H1 (cell line): ENCODE measurements around the gene CRTC1. TPM values are rescaled to one million over a fixed set of nuclear protein-coding genes. Genes with fewer than 3 reads are reported as not detected.

Experiments used
- CTCF ChIA-PET: fragments of 300-600 bp; sonication (Branson Sonifier 250); formaldehyde crosslinking; loops from one replicate; lab custom pipeline; 2021; ENCODE audit not compliant: partially characterized antibody; lab: Charles Lee
- POLR2A ChIA-PET: fragments of 300-600 bp; sonication (Branson Sonifier 250); formaldehyde crosslinking; loops from one replicate; lab custom pipeline; 2021; ENCODE audit warnings: inconsistent platforms; ENCODE audit not compliant: partially characterized antibody; lab: Charles Lee
- DNase-seq, 2 experiments: peaks; one replicate each; pipeline versions ENCODE4 v3.0.0 to v3.0.0-alpha.2; 2010 to 2022; ENCODE audit warnings: low spot score in 2 of 2, low read depth in 1 of 2, mixed read lengths in 1 of 2
- FAIRE-seq: peaks from 2 replicates; lab custom pipeline; 2011; peaks lifted over from hg19 to GRCh38; lab: Jason Lieb, UNC
- H2AFZ ChIP-seq: 2 replicates; pipeline ENCODE4 v1.8.1; 2012; ENCODE audit warnings: low read length, inconsistent platforms
- H2AK5ac ChIP-seq: 2 replicates; pipeline ENCODE4 v1.6.1; 2013; ENCODE audit warnings: low read depth, low read length
- H2BK120ac ChIP-seq: replicated peaks from 2 replicates; pipeline ENCODE3; 2013; ENCODE audit warnings: low read depth, low read length, inconsistent platforms
- H2BK12ac ChIP-seq: 2 replicates; pipeline ENCODE4 v1.6.1; 2013; ENCODE audit warnings: low read depth, low read length
- H2BK15ac ChIP-seq: 2 replicates; pipeline ENCODE4 v1.6.1; 2013; ENCODE audit warnings: low read length
- H2BK20ac ChIP-seq: 2 replicates; pipeline ENCODE4 v1.6.1; 2013; ENCODE audit warnings: low read length
- H2BK5ac ChIP-seq: 2 replicates; pipeline ENCODE4 v1.6.1; 2013; ENCODE audit warnings: low read depth, low read length
- H3K14ac ChIP-seq: 2 replicates; pipeline ENCODE4 v1.6.1; 2013; ENCODE audit warnings: inconsistent platforms; ENCODE audit not compliant: insufficient read length
- H3K18ac ChIP-seq: 2 replicates; pipeline ENCODE4 v1.6.1; 2013; ENCODE audit warnings: low read length; ENCODE audit errors: extremely low read depth
- H3K23ac ChIP-seq: 2 replicates; pipeline ENCODE4 v1.6.1; 2013; ENCODE audit warnings: inconsistent platforms; ENCODE audit not compliant: insufficient read length
- H3K23me2 ChIP-seq: 2 replicates; pipeline ENCODE4 v1.6.1; 2013; ENCODE audit warnings: low read depth, low read length
- H3K27ac ChIP-seq: 2 replicates; pipeline ENCODE4 v1.6.1; 2011; ENCODE audit warnings: low read depth, low read length, inconsistent platforms
- H3K27me3 ChIP-seq, 4 experiments: replicated peaks in 1 of 4; 1 replicate in 1 of 4; 2 replicates in 3 of 4; pipeline versions ENCODE4 v1.6.1 to v1.8.1; 2011 to 2013; ENCODE audit warnings: low read length in 3 of 4, mild to moderate bottlenecking in 3 of 4, inconsistent platforms in 2 of 4, mixed read lengths in 2 of 4, moderate library complexity in 1 of 4; ENCODE audit not compliant: control insufficient read depth in 3 of 4, insufficient read depth in 3 of 4; ENCODE audit errors: extremely low read depth in 1 of 4
- H3K36me3 ChIP-seq, 4 experiments: 2 replicates each; pipeline versions ENCODE4 v1.6.1 to v1.8.1; 2011 to 2013; ENCODE audit warnings: mild to moderate bottlenecking in 4 of 4, low read length in 3 of 4, moderate library complexity in 2 of 4, control low read depth in 1 of 4, inconsistent platforms in 1 of 4; ENCODE audit not compliant: insufficient read depth in 4 of 4, control insufficient read depth in 2 of 4
- H3K4ac ChIP-seq: replicated peaks from 2 replicates; pipeline ENCODE3; 2013; ENCODE audit warnings: low read length, low read depth, mixed read lengths, inconsistent platforms; ENCODE audit not compliant: insufficient read length
- H3K4me1 ChIP-seq, 4 experiments: replicated peaks in 1 of 4; 1 replicate in 1 of 4; 2 replicates in 3 of 4; pipeline versions ENCODE4 v1.6.1 to v1.8.1; 2011 to 2013; ENCODE audit warnings: low read length in 3 of 4, inconsistent platforms in 2 of 4, mixed read lengths in 1 of 4; ENCODE audit not compliant: insufficient read depth in 4 of 4, control insufficient read depth in 3 of 4
- H3K4me2 ChIP-seq, 2 experiments: 2 replicates each; pipeline versions ENCODE4 v1.6.1 to v1.8.1; 2011 to 2013; ENCODE audit warnings: low read depth in 2 of 2, low read length in 2 of 2, control low read depth in 1 of 2, inconsistent platforms in 1 of 2, mild to moderate bottlenecking in 1 of 2; ENCODE audit not compliant: insufficient read depth in 1 of 2
- H3K4me3 ChIP-seq, 4 experiments: fragments of 200-600, 300-600 bp in 1 of 4; sonication (generic), shearing (Covaris generic), sonication (Bioruptor Twin) in 1 of 4; 2 replicates each; pipeline versions ENCODE4 v1.5.1 to v1.8.1; 2011 to 2016; ENCODE audit warnings: low read length in 4 of 4, low read depth in 3 of 4, control low read depth in 2 of 4, inconsistent platforms in 2 of 4, mild to moderate bottlenecking in 2 of 4, mixed read lengths in 1 of 4, moderate library complexity in 1 of 4; ENCODE audit not compliant: insufficient read depth in 2 of 4; ENCODE audit errors: extremely low read depth in 1 of 4
- H3K56ac ChIP-seq: replicated peaks from 2 replicates; pipeline ENCODE3; 2013; ENCODE audit warnings: low read depth, mild to moderate bottlenecking, mixed read lengths, low read length, inconsistent platforms; ENCODE audit not compliant: insufficient read length
- H3K79me1 ChIP-seq: 2 replicates; pipeline ENCODE4 v1.6.1; 2013; ENCODE audit warnings: low read depth, low read length, control low read depth
- H3K79me2 ChIP-seq, 2 experiments: 2 replicates each; pipeline versions ENCODE4 v1.6.1 to v1.8.1; 2012 to 2013; ENCODE audit warnings: low read length in 2 of 2, mild to moderate bottlenecking in 2 of 2, inconsistent platforms in 1 of 2; ENCODE audit not compliant: insufficient read depth in 2 of 2, control insufficient read depth in 1 of 2
- H3K9ac ChIP-seq, 4 experiments: replicated peaks in 1 of 4; 1 replicate in 1 of 4; 2 replicates in 3 of 4; pipeline versions ENCODE4 v1.6.1 to v1.8.1; 2011 to 2013; ENCODE audit warnings: low read depth in 3 of 4, low read length in 3 of 4, control low read depth in 2 of 4, mild to moderate bottlenecking in 2 of 4, moderate library complexity in 2 of 4, inconsistent platforms in 1 of 4; ENCODE audit errors: extremely low read depth in 1 of 4
- H3K9me3 ChIP-seq, 2 experiments: 2 replicates each; pipeline versions ENCODE4 v1.6.1 to v1.8.1; 2012 to 2013; ENCODE audit warnings: mild to moderate bottlenecking in 2 of 2, moderate library complexity in 2 of 2, control low read depth in 1 of 2, inconsistent platforms in 1 of 2, low read depth in 1 of 2, low read length in 1 of 2, mixed read lengths in 1 of 2; ENCODE audit not compliant: insufficient read depth in 2 of 2
- H4K20me1 ChIP-seq, 2 experiments: replicated peaks in 1 of 2; 2 replicates each; pipeline versions ENCODE3 to v1.8.1; 2011 to 2013; ENCODE audit warnings: inconsistent platforms in 2 of 2, low read length in 2 of 2, mild to moderate bottlenecking in 1 of 2; ENCODE audit not compliant: insufficient read depth in 2 of 2, control insufficient read depth in 1 of 2
- H4K5ac ChIP-seq: 2 replicates; pipeline ENCODE4 v1.6.1; 2013; ENCODE audit warnings: low read length, low read depth, mixed read lengths, inconsistent platforms; ENCODE audit not compliant: insufficient read length
- H4K8ac ChIP-seq: 2 replicates; pipeline ENCODE4 v1.8.0; 2013; ENCODE audit warnings: mild to moderate bottlenecking, moderate library complexity, low read length, inconsistent platforms; ENCODE audit not compliant: insufficient read depth; ENCODE audit errors: extremely low read depth
- H4K91ac ChIP-seq: replicated peaks from 2 replicates; pipeline ENCODE3; 2013; ENCODE audit warnings: low read length, mixed read lengths, inconsistent platforms; ENCODE audit not compliant: insufficient read length
- CTBP2 ChIP-seq: IDR thresholded peaks from 2 replicates; pipeline ENCODE4 v1.7.0; 2011; ENCODE audit warnings: borderline replicate concordance, mild to moderate bottlenecking, moderate library complexity, mixed read lengths, low read length; ENCODE audit not compliant: insufficient read depth, insufficient read length
- EP300 ChIP-seq, 2 experiments: IDR thresholded peaks; 1 replicate in 1 of 2; 2 replicates in 1 of 2; pipeline ENCODE4 v1.6.1; 2011 to 2012; ENCODE audit warnings: low read depth in 2 of 2, low read length in 2 of 2, mild to moderate bottlenecking in 2 of 2, borderline replicate concordance in 1 of 2, inconsistent platforms in 1 of 2, moderate library complexity in 1 of 2
- EZH2 ChIP-seq: fragments of 200-600 bp; sonication (generic); IDR thresholded peaks from 2 replicates; pipeline ENCODE4 v1.7.1; 2012; ENCODE audit warnings: low read depth, mild to moderate bottlenecking, moderate library complexity, low read length, inconsistent platforms; ENCODE audit not compliant: severe bottlenecking
- KDM4A ChIP-seq: IDR thresholded peaks from one replicate; pipeline ENCODE4 v1.7.1; 2012; ENCODE audit warnings: low read depth, mild to moderate bottlenecking, moderate library complexity, low read length, inconsistent platforms; ENCODE audit not compliant: severe bottlenecking
- MAFK ChIP-seq: IDR thresholded peaks from 2 replicates; pipeline ENCODE4 v1.6.1; 2012; ENCODE audit warnings: low read depth, mild to moderate bottlenecking, improper control_type of control experiment, low read length
- RAD21 ChIP-seq, 2 experiments: IDR thresholded peaks in 1 of 2; conservative IDR thresholded peaks in 1 of 2; 2 replicates each; pipeline ENCODE4 v1.6.1; 2011; ENCODE audit warnings: low read depth in 2 of 2, low read length in 2 of 2, improper control_type of control experiment in 1 of 2, inconsistent platforms in 1 of 2, mild to moderate bottlenecking in 1 of 2, moderate library complexity in 1 of 2
- RNF2 ChIP-seq: fragments of 200-900, 300-1000 bp; sonication (generic); IDR thresholded peaks from 2 replicates; pipeline ENCODE4 v1.7.1; 2016; ENCODE audit warnings: borderline replicate concordance, low read depth, mild to moderate bottlenecking, antibody characterized with exemption, low read length; ENCODE audit not compliant: poor library complexity, severe bottlenecking; ENCODE audit errors: missing control alignments
- SAP30 ChIP-seq: fragments of 300-600 bp; sonication (generic); IDR thresholded peaks from 2 replicates; pipeline ENCODE4 v1.7.1; 2012; ENCODE audit warnings: low read length, moderate library complexity, mild to moderate bottlenecking, inconsistent platforms; ENCODE audit not compliant: insufficient read depth, insufficient replicate concordance
- SIX5 ChIP-seq: IDR thresholded peaks from 2 replicates; pipeline ENCODE4 v1.6.1; 2011; ENCODE audit warnings: mild to moderate bottlenecking, low read depth, low read length
- TAF1 ChIP-seq: IDR thresholded peaks from 2 replicates; pipeline ENCODE4 v1.6.1; 2011; ENCODE audit warnings: mild to moderate bottlenecking, low read depth, low read length
- USF2 ChIP-seq: IDR thresholded peaks from 2 replicates; pipeline ENCODE4 v1.6.1; 2011; ENCODE audit warnings: low read length, improper control_type of control experiment
- WGBS, 2 experiments: shearing (Covaris generic) in 1 of 2; methylation state at CpG; one replicate each; pipeline versions ENCODE4 v1.1.6 to v1.1.7; 2013 to 2015; ENCODE audit warnings: low lambda C conversion rate in 2 of 2, mixed read lengths in 2 of 2, inconsistent platforms in 1 of 2, low coverage in 1 of 2, missing lambda C conversion rate in 1 of 2; ENCODE audit not compliant: insufficient replicate concordance in 2 of 2, insufficient coverage in 1 of 2, insufficient read length in 1 of 2; ENCODE audit errors: extremely low coverage in 1 of 2, missing lambda C conversion rate in 1 of 2; 5-methylcytosine and 5-hydroxymethylcytosine counted together
- polyA plus RNA-seq, 7 experiments: library from polyadenylated mRNA; depleted of rRNA in 3 of 7; stranded (reverse) in 5 of 7; unstranded in 2 of 7; fragments of >200 nt in 5 of 7; fragments of 200-250 nt in 2 of 7; gene quantifications; 1 replicate in 5 of 7; 2 replicates in 1 of 7; 4 replicates in 1 of 7; pipeline versions ENCODE4 v1.2.1 to v1.2.3, GENCODE V29; 2011 to 2013; ENCODE audit warnings: missing spikeins in 2 of 7, mixed read lengths in 2 of 7
- total RNA-seq: library from RNA; stranded (reverse); fragmentation: NEBNext Ultra II Directional; extraction: Animal tissue kit (Norgen Biotek cat#: 25700); gene quantifications from 2 replicates; pipeline ENCODE4 v1.2.1, GENCODE V29; 2021

Gene CRTC1
- total and polyA plus RNA-seq, 2 of the 8 experiments (the other 6 are each of a cell fraction or from before 2014, with no cell fraction given), result 2.9 to 8.5 TPM

GRCh38 chr19:18650021-18650390 is 33.5 kb upstream of the CRTC1 start:
- Histone ChIP-seq H3K56ac (no peak overlapping the region), H4K5ac (no peak overlapping the region), H4K20me1 (peaks cover 4 to 44% of the 10 kb centered on the region in 2 experiments), H2BK15ac (no peak overlapping the region), H3K4ac (no peak overlapping the region), H2BK12ac (no peak overlapping the region), H4K91ac (no peak overlapping the region), H4K8ac (no peak overlapping the region), H2AK5ac (no peak overlapping the region), H3K36me3 (no peaks in the 10 kb centered on the region), H3K18ac (no peak overlapping the region), H2BK120ac (no peak overlapping the region), H3K4me2 (no peak overlapping the region), H3K23ac (no peak overlapping the region), H2AFZ (no peak overlapping the region), H3K79me2 (peaks cover 0 to 4% of the 10 kb centered on the region in 2 experiments; a peak in 1 of 4 replicates), H3K4me3 (no peak overlapping the region), H3K9ac (no peak overlapping the region), H3K23me2 (peaks cover 13% of the 10 kb centered on the region; the same call in 1 of the 2 replicates), H2BK20ac (no peak overlapping the region), H2BK5ac (no peak overlapping the region), H3K27me3 (no peaks in the 10 kb centered on the region), H3K4me1 (peaks cover 0 to 17% (median 2%) of the 10 kb centered on the region in 4 experiments; a peak in 3 of 7 replicates), H3K27ac (no peak overlapping the region), H3K14ac (no peak overlapping the region), H3K9me3 (no peaks in the 10 kb centered on the region), H3K79me1 (peaks cover 19% of the 10 kb centered on the region)
- ChIA-PET POLR2A (interaction anchor here (1.2 kb wide), 1 partner anchor 58 kb away, joined by 3 read pairs; no protein-coding TSS in a partner anchor), CTCF (no interaction called here)
- no peak for DNase-seq
- WGBS, 2 experiments, result 84% methylated on average over 14 of the region's 17 CpGs; no CpG with 5 or more reads in 1 of the 2 experiments
- FAIRE-seq, result no peak
- no peak for TF ChIP-seq RAD21 (IDR thresholded peaks at IDR 0.05 in 1 of 2, conservative IDR thresholded peaks at IDR 0.05 in 1 of 2; ENCODE audit: low read depth in 2 of 2, low read length in 2 of 2)
- no peak for TF ChIP-seq SIX5
- no peak for TF ChIP-seq CTBP2
- no peak for TF ChIP-seq KDM4A
- TF ChIP-seq EZH2, result no peak
- TF ChIP-seq TAF1, result no peak
- no peak for TF ChIP-seq RNF2
- no peak for TF ChIP-seq SAP30
- TF ChIP-seq EP300 (IDR thresholded peaks at IDR 0.05; ENCODE audit: borderline replicate concordance in 1 of 2, low read depth in 2 of 2, low read length in 2 of 2), result no peak
- TF ChIP-seq USF2, result no peak
- no peak for TF ChIP-seq MAFK
